ENCODE measurements around the gene PROKR1.

PROKR1 gene

DNA sequence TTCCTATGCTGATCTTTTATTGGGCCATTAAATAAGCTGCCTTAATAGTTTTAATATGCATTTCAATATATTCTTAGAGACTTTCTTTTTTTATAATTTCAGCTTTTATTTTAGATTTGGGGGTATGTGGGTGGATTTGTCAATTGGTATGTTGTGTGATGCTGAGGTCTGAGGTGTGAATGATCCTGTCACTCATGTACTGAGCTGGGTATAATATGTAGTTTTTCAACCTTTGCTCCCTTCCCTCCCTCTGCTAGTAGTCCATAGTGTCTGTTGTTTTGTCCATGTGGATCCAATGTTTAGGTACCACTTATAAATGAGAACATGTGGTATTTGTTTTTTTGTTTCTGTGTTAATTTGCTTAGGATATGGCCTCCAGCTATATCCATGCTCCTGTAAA is 35.5 kb upstream of the PROKR1 start:
- no peak overlapping the region for H2AFZ ChIP-seq (ENCODE audit: low read depth, low read length)

DNA sequence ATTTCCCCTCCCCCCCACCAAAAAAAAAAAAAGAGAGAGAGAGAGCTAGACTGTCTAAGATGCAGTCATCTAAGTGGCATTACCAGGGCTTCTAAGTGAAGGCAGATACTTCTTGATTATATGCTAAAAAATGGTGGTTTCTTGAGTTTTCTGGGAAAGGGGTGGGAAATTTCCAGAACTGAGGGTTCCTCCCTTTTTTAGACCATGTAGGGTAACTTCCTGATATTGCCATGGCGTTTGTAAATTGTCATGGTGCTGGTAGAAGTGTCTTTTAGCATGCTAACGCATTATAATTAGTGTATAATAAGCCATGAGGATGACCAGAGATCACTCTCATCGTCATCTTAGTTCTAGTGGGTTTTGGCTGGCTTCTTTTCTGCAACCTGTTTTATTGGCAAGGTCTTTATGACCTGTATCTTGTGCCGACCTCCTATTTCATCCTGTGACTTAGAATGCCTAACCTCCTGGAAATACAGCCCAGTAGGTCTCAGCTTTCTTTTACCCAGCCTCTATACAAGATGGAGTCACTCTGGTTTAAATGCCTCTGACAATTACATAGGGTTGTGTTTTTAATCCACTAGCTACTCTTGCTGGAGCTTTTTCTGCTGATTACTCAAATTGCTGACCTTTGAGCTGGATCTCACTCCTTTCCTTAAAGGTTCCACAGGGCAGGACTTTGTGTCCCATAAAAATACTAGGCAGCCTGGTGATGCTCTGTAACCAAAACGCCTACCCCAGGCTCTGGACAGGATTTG is 30.4 kb upstream of the PROKR1 start:
- no peak overlapping the region for H3K9ac ChIP-seq (ENCODE audit: low read length)
- H4K20me1 ChIP-seq (ENCODE audit: insufficient read depth, low read length), result no peaks in the 10 kb centered on the region
- no peak overlapping the region for H3K4me3 ChIP-seq (ENCODE audit: low read length)
- H3K4me1 ChIP-seq (ENCODE audit: low read length), result no peaks in the 10 kb centered on the region
- H3K27me3 ChIP-seq (ENCODE audit: low read depth, low read length), result no peaks in the 10 kb centered on the region
- H3K27ac ChIP-seq (ENCODE audit: low read length), result no peak overlapping the region
- H3K79me2 ChIP-seq (ENCODE audit: low read length), result no peaks in the 10 kb centered on the region
- 0 out of 2 replicates have a peak, but pooled peaks cover 4% of the 10 kb centered on the region for H3K9me3 ChIP-seq (ENCODE audit: insufficient read depth, low read length)
- H3K36me3 ChIP-seq (replicated peaks; ENCODE audit: low read depth, low read length), result no peaks in the 10 kb centered on the region
- no peak overlapping the region for H2AFZ ChIP-seq (ENCODE audit: low read depth, low read length)
- no peak overlapping the region for H3K4me2 ChIP-seq (ENCODE audit: low read length)
- TF ChIP-seq, protein P1, sequence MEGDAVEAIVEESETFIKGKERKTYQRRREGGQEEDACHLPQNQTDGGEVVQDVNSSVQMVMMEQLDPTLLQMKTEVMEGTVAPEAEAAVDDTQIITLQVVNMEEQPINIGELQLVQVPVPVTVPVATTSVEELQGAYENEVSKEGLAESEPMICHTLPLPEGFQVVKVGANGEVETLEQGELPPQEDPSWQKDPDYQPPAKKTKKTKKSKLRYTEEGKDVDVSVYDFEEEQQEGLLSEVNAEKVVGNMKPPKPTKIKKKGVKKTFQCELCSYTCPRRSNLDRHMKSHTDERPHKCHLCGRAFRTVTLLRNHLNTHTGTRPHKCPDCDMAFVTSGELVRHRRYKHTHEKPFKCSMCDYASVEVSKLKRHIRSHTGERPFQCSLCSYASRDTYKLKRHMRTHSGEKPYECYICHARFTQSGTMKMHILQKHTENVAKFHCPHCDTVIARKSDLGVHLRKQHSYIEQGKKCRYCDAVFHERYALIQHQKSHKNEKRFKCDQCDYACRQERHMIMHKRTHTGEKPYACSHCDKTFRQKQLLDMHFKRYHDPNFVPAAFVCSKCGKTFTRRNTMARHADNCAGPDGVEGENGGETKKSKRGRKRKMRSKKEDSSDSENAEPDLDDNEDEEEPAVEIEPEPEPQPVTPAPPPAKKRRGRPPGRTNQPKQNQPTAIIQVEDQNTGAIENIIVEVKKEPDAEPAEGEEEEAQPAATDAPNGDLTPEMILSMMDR (IDR thresholded peaks at IDR 0.05; ENCODE audit: low read depth, low read length), result no peak
- TF ChIP-seq EZH2phosphoT487 (IDR thresholded peaks at IDR 0.05; ENCODE audit: low read depth), result no peak

More for the DNA sequence above, 35.5 kb upstream of the PROKR1 start:
- Histone ChIP-seq H3K4me3 (ENCODE audit: low read length) (no peak overlapping the region), H3K9me3 (ENCODE audit: insufficient read depth, low read length) (0 out of 2 replicates have a peak, but pooled peaks cover 4% of the 10 kb centered on the region), H3K79me2 (ENCODE audit: low read length) (no peaks in the 10 kb centered on the region), H3K4me2 (ENCODE audit: low read length) (no peak overlapping the region), H3K36me3 (replicated peaks; ENCODE audit: low read depth, low read length) (no peaks in the 10 kb centered on the region), H4K20me1 (ENCODE audit: insufficient read depth, low read length) (no peaks in the 10 kb centered on the region), H3K4me1 (ENCODE audit: low read length) (no peaks in the 10 kb centered on the region), H3K9ac (ENCODE audit: low read length) (no peak overlapping the region), H3K27ac (ENCODE audit: low read length) (no peak overlapping the region), H3K27me3 (ENCODE audit: low read depth, low read length) (no peaks in the 10 kb centered on the region)
- no peak for TF ChIP-seq EZH2phosphoT487 (IDR thresholded peaks at IDR 0.05; ENCODE audit: low read depth)
- TF ChIP-seq, protein P1 (IDR thresholded peaks at IDR 0.05; ENCODE audit: low read depth, low read length), result no peak

DNA sequence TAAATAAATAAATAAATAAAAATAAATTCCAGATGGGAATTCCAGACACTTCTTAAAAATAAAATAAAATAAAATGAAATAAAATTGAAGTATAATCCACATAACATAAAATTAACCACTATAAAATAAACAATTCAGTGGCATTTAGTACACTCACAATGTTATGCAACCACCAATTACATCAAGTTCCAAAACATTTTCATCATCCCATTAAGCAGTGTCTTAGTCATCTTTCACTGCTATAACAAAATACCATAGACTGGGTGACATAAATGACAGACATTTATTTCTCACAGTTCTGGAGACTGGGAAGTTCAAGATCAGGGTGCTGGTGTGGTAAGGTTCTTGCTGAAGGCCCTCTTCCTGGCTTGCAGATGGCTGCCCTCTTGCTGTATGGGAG is 22.6 kb upstream of the PROKR1 start:
- Histone ChIP-seq H3K4me2 (ENCODE audit: low read length) (no peak overlapping the region), H3K36me3 (replicated peaks; ENCODE audit: low read depth, low read length) (peaks cover 7% of the 10 kb centered on the region), H3K4me3 (ENCODE audit: low read length) (no peak overlapping the region), H3K9ac (ENCODE audit: low read length) (no peak overlapping the region), H2AFZ (ENCODE audit: low read depth, low read length) (no peak overlapping the region), H3K9me3 (ENCODE audit: insufficient read depth, low read length) (peaks cover 4% of the 10 kb centered on the region; the same call in 1 of the 2 replicates), H3K79me2 (ENCODE audit: low read length) (no peaks in the 10 kb centered on the region), H4K20me1 (ENCODE audit: insufficient read depth, low read length) (no peaks in the 10 kb centered on the region), H3K27ac (ENCODE audit: low read length) (no peak overlapping the region), H3K27me3 (ENCODE audit: low read depth, low read length) (no peaks in the 10 kb centered on the region), H3K4me1 (ENCODE audit: low read length) (no peaks in the 10 kb centered on the region)
- TF ChIP-seq EZH2phosphoT487 (IDR thresholded peaks at IDR 0.05; ENCODE audit: low read depth), result no peak
- TF ChIP-seq, protein P1 (IDR thresholded peaks at IDR 0.05; ENCODE audit: low read depth, low read length), result no peak

DNA sequence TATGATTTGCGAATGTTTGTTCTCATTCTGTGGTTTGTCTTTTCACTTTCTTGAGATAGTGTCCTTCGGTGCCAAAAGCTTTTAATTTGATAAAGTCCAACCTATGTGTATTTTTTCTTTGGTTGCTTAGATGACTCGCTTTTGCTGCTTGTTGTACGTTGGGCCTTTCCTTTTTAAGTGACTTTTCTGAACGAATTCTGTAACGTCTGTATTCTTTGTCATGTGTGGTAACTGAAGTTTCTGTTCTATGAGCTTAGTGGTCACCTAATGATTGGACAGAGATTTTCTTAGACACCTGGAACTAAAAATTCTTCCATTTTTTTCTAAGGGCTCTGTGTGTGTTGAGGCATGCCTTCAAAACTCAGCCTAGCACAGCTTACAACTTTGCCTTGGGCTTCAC is 19.6 kb upstream of the PROKR1 start:
- no peak overlapping the region for H3K9ac ChIP-seq (ENCODE audit: low read length)
- no peak overlapping the region for H3K4me3 ChIP-seq (ENCODE audit: low read length)
- H3K9me3 ChIP-seq (ENCODE audit: insufficient read depth, low read length), result peaks cover 4% of the 10 kb centered on the region; the same call in 1 of the 2 replicates
- H2AFZ ChIP-seq (ENCODE audit: low read depth, low read length), result no peak overlapping the region
- H4K20me1 ChIP-seq (ENCODE audit: insufficient read depth, low read length), result no peaks in the 10 kb centered on the region
- H3K79me2 ChIP-seq (ENCODE audit: low read length), result no peaks in the 10 kb centered on the region
- no peak overlapping the region for H3K27ac ChIP-seq (ENCODE audit: low read length)
- H3K4me1 ChIP-seq (ENCODE audit: low read length), result no peaks in the 10 kb centered on the region
- TF ChIP-seq, protein P1 (IDR thresholded peaks at IDR 0.05; ENCODE audit: low read depth, low read length), result no peak
- TF ChIP-seq EZH2phosphoT487 (IDR thresholded peaks at IDR 0.05; ENCODE audit: low read depth), result no peak
- no peaks in the 10 kb centered on the region for H3K27me3 ChIP-seq (ENCODE audit: low read depth, low read length)
- peaks cover 7% of the 10 kb centered on the region for H3K36me3 ChIP-seq (replicated peaks; ENCODE audit: low read depth, low read length)
- no peak overlapping the region for H3K4me2 ChIP-seq (ENCODE audit: low read length)

Measured in OCI-LY3 (cell line).